ENCODE measurements around the gene PCDH9. TPM values are rescaled to one million over a fixed set of nuclear protein-coding genes. Genes with fewer than 3 reads are reported as not detected.

The PCDH9 gene
- total RNA-seq, 1 experiment from 2014 or later, result under 0.01 TPM

- DNase-seq (ENCODE audit: low read depth), result no peak
Measured at GRCh38 chr13:66468656-66469055, 761.5 kb downstream of the PCDH9 start.

- no peak for DNase-seq (ENCODE audit: low read depth)
Measured at GRCh38 chr13:66462187-66462586, 767.9 kb downstream of the PCDH9 start.

GRCh38 chr13:66461021-66461420 is 769.1 kb downstream of the PCDH9 start:
- DNase-seq (ENCODE audit: low read depth), result no peak

GRCh38 chr13:66459634-66460033 is 770.5 kb downstream of the PCDH9 start:
- DNase-seq (ENCODE audit: low read depth), result no peak

- DNase-seq (ENCODE audit: low read depth), result no peak
Measured at GRCh38 chr13:66459143-66459542, 771.0 kb downstream of the PCDH9 start.

- DNase-seq (ENCODE audit: low read depth), result no peak
Measured at GRCh38 chr13:66446413-66446812, 783.7 kb downstream of the PCDH9 start.

- no peak for DNase-seq (ENCODE audit: low read depth)
Measured at GRCh38 chr13:66443926-66444325, 786.2 kb downstream of the PCDH9 start.

GRCh38 chr13:66440938-66441337 is 789.2 kb downstream of the PCDH9 start:
- no peak for DNase-seq (ENCODE audit: low read depth)

- DNase-seq (ENCODE audit: low read depth), result no peak
Measured at GRCh38 chr13:66430728-66431127, 799.4 kb downstream of the PCDH9 start.

- no peak for DNase-seq (ENCODE audit: low read depth)
Measured at GRCh38 chr13:66430269-66430668, 799.9 kb downstream of the PCDH9 start.

- no peak for DNase-seq (ENCODE audit: low read depth)
Measured at GRCh38 chr13:66429156-66429555, 801.0 kb downstream of the PCDH9 start.

- DNase-seq (ENCODE audit: low read depth), result no peak
Measured at GRCh38 chr13:66427458-66427861, 802.7 kb downstream of the PCDH9 start.

- DNase-seq (ENCODE audit: low read depth), result no peak
Measured at GRCh38 chr13:66425741-66426140, 804.4 kb downstream of the PCDH9 start.

- no peak for DNase-seq (ENCODE audit: low read depth)
Measured at GRCh38 chr13:66424422-66424821, 805.7 kb downstream of the PCDH9 start.

- DNase-seq (ENCODE audit: low read depth), result no peak
Measured at GRCh38 chr13:66415444-66415843, 814.7 kb downstream of the PCDH9 start.

GRCh38 chr13:66414066-66414800 is 815.9 kb downstream of the PCDH9 start:
- DNase-seq (ENCODE audit: low read depth), result no peak

GRCh38 chr13:66410314-66410713 is 819.8 kb downstream of the PCDH9 start:
- no peak for DNase-seq (ENCODE audit: low read depth)

GRCh38 chr13:66409542-66409941 is 820.6 kb downstream of the PCDH9 start:
- no peak for DNase-seq (ENCODE audit: low read depth)

- no peak for DNase-seq (ENCODE audit: low read depth)
Measured at GRCh38 chr13:66407128-66407527, 823.0 kb downstream of the PCDH9 start.

- DNase-seq (ENCODE audit: low read depth), result no peak
Measured at GRCh38 chr13:66405908-66406802, 824.0 kb downstream of the PCDH9 start.

- DNase-seq (ENCODE audit: low read depth), result no peak
Measured at GRCh38 chr13:66402546-66402945, 827.6 kb downstream of the PCDH9 start.

GRCh38 chr13:66402066-66402465 is 828.1 kb downstream of the PCDH9 start:
- no peak for DNase-seq (ENCODE audit: low read depth)

GRCh38 chr13:66400292-66400691 is 829.8 kb downstream of the PCDH9 start:
- no peak for DNase-seq (ENCODE audit: low read depth)

Measured in Daoy (cell line).